Omental fat pad (tissue), 4 donors: ENCODE measurements around the gene ASPRV1. TPM values are rescaled to one million over a fixed set of nuclear protein-coding genes. Genes with fewer than 3 reads are reported as not detected.

Experiments used
- ATAC-seq: fragments of 150-250 bp; one replicate; pipeline ENCODE4 v1.9.1; 2016; ENCODE audit warnings: mild to moderate bottlenecking, moderate library complexity; ENCODE audit not compliant: low FRiP score
- DNase-seq: peaks from one replicate; pipeline ENCODE4 v3.0.0-alpha.2; 2019; ENCODE audit warnings: low spot score
- CTCF ChIP-seq, 3 donors: fragments of 450-650 bp; IDR thresholded peaks; one replicate each; pipeline ENCODE4 v1.5.1; 2016 to 2017; ENCODE audit warnings: antibody characterized with exemption in 3 of 3, mild to moderate bottlenecking in 3 of 3, moderate library complexity in 2 of 3
- total RNA-seq, 4 donors: library from RNA; depleted of rRNA; stranded (reverse); fragments of >200 nt; gene quantifications; one replicate each; pipeline ENCODE4 v1.1.0, GENCODE V29; 2016

Gene ASPRV1
- total RNA-seq, 4 donors from 2014 or later = 0.94 to 5.2 (median 1.4) TPM

GRCh38 chr2:69964353-69964841, 3.0 kb upstream of the ASPRV1 start:
- DNase-seq (no peak), ATAC-seq (no peak)
- no peak for TF ChIP-seq CTCF (IDR thresholded peaks at IDR 0.05)

DNA sequence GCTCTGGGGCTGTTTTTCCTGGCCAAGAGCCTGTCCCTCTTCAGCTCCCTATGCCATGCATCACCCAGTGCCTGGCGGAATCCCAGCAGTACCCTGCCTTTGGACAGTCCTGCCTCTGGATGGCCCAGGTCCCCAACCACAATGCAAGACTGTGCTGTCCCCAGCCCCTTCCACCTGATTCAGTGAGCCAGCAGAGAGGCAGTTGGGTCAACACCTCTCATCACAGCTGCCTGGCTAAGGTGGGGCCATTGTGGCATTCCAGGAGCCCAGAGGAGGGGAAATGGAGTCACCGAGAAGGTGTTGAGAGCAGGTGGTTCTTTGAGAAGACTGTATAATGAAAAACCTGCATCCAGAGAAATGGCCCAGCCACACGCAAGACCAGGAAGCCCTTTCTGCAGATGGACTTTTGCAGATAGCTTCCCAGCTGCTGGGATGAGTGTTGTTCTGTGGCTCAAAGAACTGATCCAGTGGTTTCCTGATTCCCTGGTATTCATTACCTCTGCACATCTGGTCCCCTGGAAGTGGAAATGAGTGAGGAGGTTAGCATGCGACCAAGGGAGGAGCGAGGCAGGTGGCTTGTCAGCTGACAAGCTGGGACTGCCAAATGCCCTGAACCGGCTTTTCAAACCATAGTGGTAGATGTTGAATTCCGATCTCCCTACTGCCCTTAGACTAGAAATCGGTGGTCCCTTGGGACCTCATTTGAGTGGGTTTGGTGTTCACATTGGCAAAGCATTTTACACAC, 1.7 kb upstream of the ASPRV1 start:
- DNase-seq = no peak
- TF ChIP-seq CTCF (IDR thresholded peaks at IDR 0.05) = no peak
- no peak for ATAC-seq

DNA sequence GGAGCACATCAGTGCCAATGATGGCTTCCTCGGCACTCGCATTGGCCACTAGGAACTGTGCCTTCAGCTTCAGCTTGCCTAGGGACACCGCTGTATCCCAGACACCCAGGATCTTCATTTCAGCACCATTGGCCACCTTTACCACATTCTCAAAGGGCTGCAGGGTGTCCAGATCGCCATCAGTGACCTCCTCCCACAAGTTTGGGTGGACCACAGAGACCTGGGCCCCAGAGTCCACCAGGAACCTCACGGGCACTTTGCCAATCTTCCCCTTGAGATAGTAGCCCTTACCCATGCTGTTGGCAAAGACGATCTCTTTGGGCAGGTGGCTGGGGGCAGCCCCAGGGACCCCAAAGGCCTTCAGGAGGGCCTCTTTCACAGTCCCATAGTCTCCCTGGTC, 610 bp downstream of the ASPRV1 start:
- TF ChIP-seq CTCF (IDR thresholded peaks at IDR 0.05) = no peak
- no peak for DNase-seq

GRCh38 chr2:69959425-69959824, 2.0 kb downstream of the ASPRV1 start:
- ATAC-seq = no peak
- DNase-seq = no peak
- no peak for TF ChIP-seq CTCF (IDR thresholded peaks at IDR 0.05)

More for the DNA sequence above, 610 bp downstream of the ASPRV1 start:
- no peak for ATAC-seq

DNA sequence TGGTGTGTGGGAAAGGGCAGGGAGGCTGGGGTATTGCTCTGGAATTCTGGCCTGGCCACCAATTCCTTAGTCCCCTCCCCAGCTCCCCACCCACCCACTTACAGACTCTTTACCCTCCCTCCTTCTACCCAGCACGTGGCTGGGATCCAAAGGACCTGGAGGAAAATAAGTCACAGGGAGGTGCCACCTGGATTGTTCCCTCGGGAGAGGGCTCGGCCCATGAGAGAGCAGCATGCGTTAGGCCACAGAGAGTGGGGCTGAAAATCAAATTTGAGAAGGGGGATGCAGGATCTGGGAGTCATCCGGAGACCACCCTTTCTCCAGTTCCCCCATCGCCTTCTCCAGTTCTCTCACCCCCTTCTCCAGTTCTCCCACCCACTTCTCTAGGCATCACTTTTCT, 3.0 kb downstream of the ASPRV1 start:
- TF ChIP-seq CTCF (IDR thresholded peaks at IDR 0.05) = no peak
- ATAC-seq = no peak
- no peak for DNase-seq

DNA sequence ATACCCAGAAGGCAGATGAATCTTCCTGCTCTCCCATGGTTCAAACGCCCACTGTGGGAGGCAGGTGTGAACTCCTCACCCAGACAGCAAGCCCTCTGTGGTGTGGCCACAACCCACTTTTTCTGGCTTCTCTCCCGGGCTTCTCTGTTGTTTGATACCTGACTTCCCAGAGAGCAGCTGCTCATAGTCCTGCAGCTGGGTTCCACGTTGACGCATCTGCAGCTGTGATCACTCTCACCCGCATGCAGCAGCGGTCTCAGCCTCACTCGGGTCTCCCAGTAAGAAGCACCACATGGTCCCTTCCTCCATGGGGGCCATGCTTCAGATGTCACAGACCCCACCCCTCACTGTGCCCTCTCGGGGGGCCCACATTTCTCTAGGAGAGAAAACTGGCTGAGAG, 3.5 kb downstream of the ASPRV1 start:
- no peak for TF ChIP-seq CTCF (IDR thresholded peaks at IDR 0.05)
- DNase-seq = no peak
- no peak for ATAC-seq

- TF ChIP-seq CTCF (IDR thresholded peaks at IDR 0.05) = no peak
- no peak for DNase-seq
- ATAC-seq = no peak
These were observed 4.9 kb downstream of the ASPRV1 start for GRCh38 chr2:69956475-69956979.
